Sigmoid colon (tissue), 4 donors: ENCODE measurements around the gene SPRYD4.
"Not testable (repeated sequence)": the region's sequence is repeated elsewhere in the genome, so short reads cannot be mapped to it uniquely, and the experiment has no call there.

Source experiments
- EP300 ChIP-seq, 4 donors: sonication (generic); formaldehyde crosslinking; IDR thresholded peaks; one replicate each; pipeline ENCODE4 v1.6.1; 2017; ENCODE audit warnings: antibody characterized with exemption in 4 of 4
- POLR2A ChIP-seq, 2 donors: fragments of 450-650 bp; IDR thresholded peaks; one replicate each; pipeline ENCODE4 v1.6.1; 2016; ENCODE audit warnings: antibody characterized with exemption in 2 of 2, mild to moderate bottlenecking in 2 of 2, moderate library complexity in 2 of 2
- POLR2AphosphoS5 ChIP-seq, 4 donors: sonication (generic); formaldehyde crosslinking; IDR thresholded peaks; one replicate each; pipeline ENCODE4 v1.6.1; 2017; ENCODE audit warnings: antibody characterized with exemption in 4 of 4
- TF ChIP-seq, protein P1 (sequence below), 4 experiments: fragments of 450-650 bp in 3 of 4; fragments of 200-600 bp in 1 of 4; IDR thresholded peaks; one replicate each; pipeline ENCODE4 v1.5.1; 2016 to 2019; ENCODE audit warnings: antibody characterized with exemption in 4 of 4, mild to moderate bottlenecking in 3 of 4, moderate library complexity in 2 of 4

- not testable (repeated sequence) for TF ChIP-seq POLR2A, EP300, POLR2AphosphoS5 (IDR thresholded peaks at IDR 0.05)
- TF ChIP-seq, protein P1, sequence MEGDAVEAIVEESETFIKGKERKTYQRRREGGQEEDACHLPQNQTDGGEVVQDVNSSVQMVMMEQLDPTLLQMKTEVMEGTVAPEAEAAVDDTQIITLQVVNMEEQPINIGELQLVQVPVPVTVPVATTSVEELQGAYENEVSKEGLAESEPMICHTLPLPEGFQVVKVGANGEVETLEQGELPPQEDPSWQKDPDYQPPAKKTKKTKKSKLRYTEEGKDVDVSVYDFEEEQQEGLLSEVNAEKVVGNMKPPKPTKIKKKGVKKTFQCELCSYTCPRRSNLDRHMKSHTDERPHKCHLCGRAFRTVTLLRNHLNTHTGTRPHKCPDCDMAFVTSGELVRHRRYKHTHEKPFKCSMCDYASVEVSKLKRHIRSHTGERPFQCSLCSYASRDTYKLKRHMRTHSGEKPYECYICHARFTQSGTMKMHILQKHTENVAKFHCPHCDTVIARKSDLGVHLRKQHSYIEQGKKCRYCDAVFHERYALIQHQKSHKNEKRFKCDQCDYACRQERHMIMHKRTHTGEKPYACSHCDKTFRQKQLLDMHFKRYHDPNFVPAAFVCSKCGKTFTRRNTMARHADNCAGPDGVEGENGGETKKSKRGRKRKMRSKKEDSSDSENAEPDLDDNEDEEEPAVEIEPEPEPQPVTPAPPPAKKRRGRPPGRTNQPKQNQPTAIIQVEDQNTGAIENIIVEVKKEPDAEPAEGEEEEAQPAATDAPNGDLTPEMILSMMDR (IDR thresholded peaks at IDR 0.05) = not testable (repeated sequence)
Observed at GRCh38 chr12:56499879-56500278, 31.5 kb downstream of the SPRYD4 start.
